A549 (cell line): ENCODE measurements around the gene PBX3. TPM values are rescaled to one million over a fixed set of nuclear protein-coding genes. Genes with fewer than 3 reads are reported as not detected.

ENCODE experiments used
- ATAC-seq, 2 experiments: fragments of 200-7000 bp in 1 of 2; fragments of >200 bp in 1 of 2; cut with Nextera tagmentation in 1 of 2; cut with Tn5 transposase in 1 of 2; 3 replicates each; pipeline versions ENCODE4 v1.8.0 to v1.9.1; 2018 to 2020; ENCODE audit warnings: mild to moderate bottlenecking in 1 of 2, moderate library complexity in 1 of 2
- CTCF ChIA-PET: fragments of 300-600 bp; sonication (Branson Sonifier 250); formaldehyde crosslinking; extraction: SDS; loops from one replicate; lab custom pipeline; 2021; ENCODE audit warnings: antibody characterized with exemption, inconsistent platforms; lab: Yijun Ruan, JAX
- POLR2A ChIA-PET: fragments of 350-600 bp; formaldehyde crosslinking; extraction: SDS; loops from one replicate; lab custom pipeline; 2021; ENCODE audit warnings: antibody characterized with exemption, inconsistent platforms; lab: Yijun Ruan, JAX
- DNase-seq, 2 experiments: peaks; one replicate each; pipeline versions ENCODE4 v3.0.0 to v3.0.0-alpha.2; 2011 to 2016; ENCODE audit warnings: low read depth in 1 of 2, low spot score in 1 of 2
- FAIRE-seq: peaks from 2 replicates; lab custom pipeline; 2011; peaks lifted over from hg19 to GRCh38; lab: Jason Lieb, UNC
- H3K27ac ChIP-seq, 2 experiments: fragments of >200 bp; sonication (Bioruptor Twin); formaldehyde crosslinking; 3 replicates each; pipeline ENCODE4 v1.5.1; 2016 to 2017
- H3K4me1 ChIP-seq: fragments of >200 bp; sonication (Bioruptor Twin); formaldehyde crosslinking; 3 replicates; pipeline ENCODE4 v1.6.1; 2016
- H3K4me2 ChIP-seq: fragments of >200 bp; sonication (Bioruptor Twin); formaldehyde crosslinking; 3 replicates; pipeline ENCODE4 v1.6.1; 2016
- H3K4me3 ChIP-seq: fragments of >200 bp; sonication (Bioruptor Twin); formaldehyde crosslinking; 3 replicates; pipeline ENCODE4 v1.5.1; 2016
- H3K9me3 ChIP-seq: fragments of >200 bp; sonication (Bioruptor Twin); formaldehyde crosslinking; 3 replicates; pipeline ENCODE4 v1.6.1; 2016
- CBX2 ChIP-seq: fragments of 200-600 bp; sonication (generic); IDR thresholded peaks from 2 replicates; pipeline ENCODE4 v1.6.1; 2016; ENCODE audit warnings: low read depth, mild to moderate bottlenecking, borderline replicate concordance
- CBX8 ChIP-seq: fragments of 200-600 bp; sonication (generic); IDR thresholded peaks from 2 replicates; pipeline ENCODE4 v1.6.1; 2016
- CHD4 ChIP-seq: fragments of 200-600 bp; sonication (generic); IDR thresholded peaks from 2 replicates; pipeline ENCODE4 v1.6.1; 2016; ENCODE audit warnings: antibody characterized with exemption, mild to moderate bottlenecking, borderline replicate concordance
- GATA3 ChIP-seq: IDR thresholded peaks from 2 replicates; pipeline ENCODE4 v1.6.1; 2012; ENCODE audit warnings: borderline replicate concordance
- HDAC2 ChIP-seq: fragments of 200-600 bp; sonication (generic); IDR thresholded peaks from 2 replicates; pipeline ENCODE4 v1.6.1; 2016
- HEYL ChIP-seq: fragments of 250-450 bp; sonication (Bioruptor Pico); IDR thresholded peaks from 2 replicates; pipeline ENCODE4 v1.8.0; 2021; ENCODE audit warnings: mild to moderate bottlenecking, moderate library complexity
- HOXA7 ChIP-seq: fragments of 250-450 bp; sonication (Bioruptor Pico); IDR thresholded peaks from 2 replicates; pipeline ENCODE4 v1.5.0; 2020; ENCODE audit warnings: mild to moderate bottlenecking, moderate library complexity
- HOXB5 ChIP-seq: fragments of 250-450 bp; sonication (Bioruptor Pico); IDR thresholded peaks from 2 replicates; pipeline ENCODE4 v1.5.0; 2020; ENCODE audit warnings: mild to moderate bottlenecking, moderate library complexity
- JUNB ChIP-seq: fragments of >200 bp; sonication (Bioruptor Twin); formaldehyde crosslinking; IDR thresholded peaks from 2 replicates; pipeline ENCODE4 v1.6.1; 2016
- KDM1A ChIP-seq: fragments of 200-600 bp; sonication (generic); IDR thresholded peaks from 2 replicates; pipeline ENCODE4 v1.6.1; 2016; ENCODE audit warnings: low read depth, mild to moderate bottlenecking
- MAFK ChIP-seq: fragments of 450-650 bp; IDR thresholded peaks from 2 replicates; pipeline ENCODE4 v1.6.1; 2014; ENCODE audit not compliant: partially characterized antibody
- NFE2L2 ChIP-seq: fragments of 150-350 bp; conservative IDR thresholded peaks from 2 replicates; pipeline ENCODE4 v1.6.1; 2014; ENCODE audit warnings: low read length
- NR3C1 ChIP-seq: fragments of >200 bp; sonication (Bioruptor Twin); formaldehyde crosslinking; IDR thresholded peaks from 3 replicates; pipeline ENCODE4 v1.6.1; 2017
- PHF8 ChIP-seq: fragments of 200-600 bp; sonication (generic); IDR thresholded peaks from 2 replicates; pipeline ENCODE4 v1.6.1; 2016; ENCODE audit warnings: low read depth, mild to moderate bottlenecking, antibody characterized with exemption, moderate library complexity, borderline replicate concordance
- POLR2AphosphoS2 ChIP-seq: conservative IDR thresholded peaks from 2 replicates; pipeline ENCODE4 v1.6.1; 2012; ENCODE audit warnings: low read length, improper control_type of control experiment, inconsistent platforms
- RCOR1 ChIP-seq: fragments of 150-350 bp; IDR thresholded peaks from 2 replicates; pipeline ENCODE4 v1.6.1; 2014; ENCODE audit warnings: antibody characterized with exemption, low read length, low read depth
- SREBF2 ChIP-seq: fragments of 450-650 bp; IDR thresholded peaks from 2 replicates; pipeline ENCODE4 v1.6.1; 2014; ENCODE audit warnings: mild to moderate bottlenecking, moderate library complexity
- ZFP36 ChIP-seq: fragments of 450-650 bp; IDR thresholded peaks from 2 replicates; pipeline ENCODE4 v1.6.1; 2014; ENCODE audit warnings: borderline replicate concordance; ENCODE audit not compliant: partially characterized antibody
- ZSCAN20 ChIP-seq: fragments of 250-450 bp; sonication (Bioruptor Pico); IDR thresholded peaks from 2 replicates; pipeline ENCODE4 v1.8.0; 2022; ENCODE audit warnings: mild to moderate bottlenecking, moderate library complexity
- WGBS: methylation state at CpG from one replicate; pipeline ENCODE4 v1.1.6; 2017; ENCODE audit errors: missing lambda C conversion rate; 5-methylcytosine and 5-hydroxymethylcytosine counted together
- polyA plus RNA-seq, 4 experiments: library from polyadenylated mRNA; depleted of rRNA in 3 of 4; stranded (reverse); fragments of >200 nt; fragmentation: RNase III in 1 of 4; extraction: RNeasy Plus Mini Kit Qiagen cat#74134 plus additional on column Dnase treatment in 1 of 4; gene quantifications; 2 replicates in 3 of 4; 3 replicates in 1 of 4; pipeline ENCODE4 v1.2.3, GENCODE V29; 2011 to 2017
- TF ChIP-seq, protein P1 (sequence below): fragments of 250-450 bp; sonication (Bioruptor Pico); IDR thresholded peaks from 2 replicates; pipeline ENCODE4 v1.5.0; 2020; ENCODE audit warnings: low read depth, mild to moderate bottlenecking, moderate library complexity
- TF ChIP-seq, protein P2 (sequence below): IDR thresholded peaks from 2 replicates; pipeline ENCODE4 v1.6.1; 2012; ENCODE audit warnings: low read depth, borderline replicate concordance
- TF ChIP-seq, protein P3 (sequence below): fragments of >200 bp; sonication (Bioruptor Twin); formaldehyde crosslinking; IDR thresholded peaks from 3 replicates; pipeline ENCODE4 v1.5.1; 2016

PBX3 gene
- polyA plus RNA-seq, 2 of the 4 experiments (the other 2 are of a cell fraction): 10.7 to 23.5 TPM

DNA sequence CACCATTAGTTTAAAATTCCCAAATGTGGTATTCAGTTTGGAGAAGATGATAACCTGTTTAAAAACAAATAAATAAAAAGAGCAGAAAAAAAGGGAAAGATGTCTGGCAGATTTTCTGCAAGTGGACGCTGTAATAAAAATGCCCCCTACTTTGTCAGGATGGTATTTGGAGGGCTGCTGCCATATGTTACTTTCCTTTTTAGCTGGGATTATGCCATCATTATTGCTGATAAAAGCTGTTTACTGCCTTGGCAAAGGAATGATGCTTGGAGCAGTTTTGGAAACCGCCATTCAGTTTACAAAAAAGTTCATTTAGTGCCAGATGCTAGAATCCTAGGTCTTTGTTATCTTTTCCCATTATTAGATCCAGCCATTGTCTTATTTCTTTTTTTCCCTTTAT is 104.8 kb downstream of the PBX3 start:
- no peak for TF ChIP-seq HDAC2
- no peak for TF ChIP-seq SREBF2
- TF ChIP-seq JUNB: no peak
- no peak for TF ChIP-seq HEYL (CRISPR knock-in tag)
- TF ChIP-seq, protein P1, sequence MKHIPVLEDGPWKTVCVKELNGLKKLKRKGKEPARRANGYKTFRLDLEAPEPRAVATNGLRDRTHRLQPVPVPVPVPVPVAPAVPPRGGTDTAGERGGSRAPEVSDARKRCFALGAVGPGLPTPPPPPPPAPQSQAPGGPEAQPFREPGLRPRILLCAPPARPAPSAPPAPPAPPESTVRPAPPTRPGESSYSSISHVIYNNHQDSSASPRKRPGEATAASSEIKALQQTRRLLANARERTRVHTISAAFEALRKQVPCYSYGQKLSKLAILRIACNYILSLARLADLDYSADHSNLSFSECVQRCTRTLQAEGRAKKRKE: no peak
- no peak for TF ChIP-seq CHD4
- TF ChIP-seq POLR2AphosphoS2: no peak
- TF ChIP-seq ZSCAN20 (CRISPR knock-in tag): no peak
- no peak for TF ChIP-seq RCOR1
- no peak for TF ChIP-seq NFE2L2
- TF ChIP-seq, protein P2, sequence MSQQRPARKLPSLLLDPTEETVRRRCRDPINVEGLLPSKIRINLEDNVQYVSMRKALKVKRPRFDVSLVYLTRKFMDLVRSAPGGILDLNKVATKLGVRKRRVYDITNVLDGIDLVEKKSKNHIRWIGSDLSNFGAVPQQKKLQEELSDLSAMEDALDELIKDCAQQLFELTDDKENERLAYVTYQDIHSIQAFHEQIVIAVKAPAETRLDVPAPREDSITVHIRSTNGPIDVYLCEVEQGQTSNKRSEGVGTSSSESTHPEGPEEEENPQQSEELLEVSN: no peak
- TF ChIP-seq, protein P3, sequence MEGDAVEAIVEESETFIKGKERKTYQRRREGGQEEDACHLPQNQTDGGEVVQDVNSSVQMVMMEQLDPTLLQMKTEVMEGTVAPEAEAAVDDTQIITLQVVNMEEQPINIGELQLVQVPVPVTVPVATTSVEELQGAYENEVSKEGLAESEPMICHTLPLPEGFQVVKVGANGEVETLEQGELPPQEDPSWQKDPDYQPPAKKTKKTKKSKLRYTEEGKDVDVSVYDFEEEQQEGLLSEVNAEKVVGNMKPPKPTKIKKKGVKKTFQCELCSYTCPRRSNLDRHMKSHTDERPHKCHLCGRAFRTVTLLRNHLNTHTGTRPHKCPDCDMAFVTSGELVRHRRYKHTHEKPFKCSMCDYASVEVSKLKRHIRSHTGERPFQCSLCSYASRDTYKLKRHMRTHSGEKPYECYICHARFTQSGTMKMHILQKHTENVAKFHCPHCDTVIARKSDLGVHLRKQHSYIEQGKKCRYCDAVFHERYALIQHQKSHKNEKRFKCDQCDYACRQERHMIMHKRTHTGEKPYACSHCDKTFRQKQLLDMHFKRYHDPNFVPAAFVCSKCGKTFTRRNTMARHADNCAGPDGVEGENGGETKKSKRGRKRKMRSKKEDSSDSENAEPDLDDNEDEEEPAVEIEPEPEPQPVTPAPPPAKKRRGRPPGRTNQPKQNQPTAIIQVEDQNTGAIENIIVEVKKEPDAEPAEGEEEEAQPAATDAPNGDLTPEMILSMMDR: no peak
- no peak for TF ChIP-seq CBX8
- no peak for TF ChIP-seq NR3C1
- TF ChIP-seq, all 56 proteins: peak for 0
- DNase-seq: no peak
- WGBS: 92% methylated on average over 2 of the region's 2 CpGs
- H3K4me2 ChIP-seq: no peak overlapping the region
- H3K9me3 ChIP-seq: no peaks in the 10 kb centered on the region
- ChIA-PET CTCF (interaction anchor here (0.6 kb wide), 1 partner anchor 706 kb away, joined by 3 read pairs; no protein-coding TSS in a partner anchor), POLR2A (no interaction called here)
- no peak overlapping the region for H3K27ac ChIP-seq
- ATAC-seq: no peak
- peaks cover 9% of the 10 kb centered on the region; the same call in 2 of the 3 replicates for H3K4me1 ChIP-seq
- no peak overlapping the region for H3K4me3 ChIP-seq
- FAIRE-seq: no peak

DNA sequence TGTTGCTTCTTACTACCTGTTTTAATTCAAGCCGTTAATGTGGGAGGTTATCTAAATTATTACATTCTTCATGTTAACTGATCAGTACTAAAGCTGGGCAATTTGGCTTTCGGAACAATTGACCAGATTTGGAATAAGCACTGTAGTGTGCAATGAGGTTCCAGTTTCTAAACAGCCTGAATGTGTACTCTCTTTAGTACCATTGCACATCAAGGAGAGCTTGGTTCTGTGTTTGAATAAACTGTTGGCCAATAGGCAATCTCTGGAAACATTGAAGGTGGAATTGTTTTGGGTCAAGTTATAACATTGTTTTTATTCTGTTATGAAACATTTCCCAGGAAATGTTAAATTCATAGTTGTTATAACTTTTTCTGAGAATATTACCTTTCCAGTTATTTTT is 105.2 kb downstream of the PBX3 start:
- ChIA-PET CTCF (interaction anchor here (0.6 kb wide), 1 partner anchor 705 kb away, joined by 3 read pairs; no protein-coding TSS in a partner anchor), POLR2A (no interaction called here)
- 95% methylated on average over 2 of the region's 2 CpGs for WGBS
- Histone ChIP-seq H3K4me1 (peaks cover 9% of the 10 kb centered on the region; the same call in 2 of the 3 replicates), H3K9me3 (no peaks in the 10 kb centered on the region), H3K27ac (no peak overlapping the region), H3K4me2 (no peak overlapping the region), H3K4me3 (no peak overlapping the region)
- TF ChIP-seq PHF8 (no peak), HOXA7 (no peak), ZFP36 (no peak), HOXB5 (no peak), SREBF2 (no peak), CBX2 (no peak), ZSCAN20 (CRISPR knock-in tag) (no peak)
- no peak for FAIRE-seq
- no peak for DNase-seq
- ATAC-seq: no peak

DNA sequence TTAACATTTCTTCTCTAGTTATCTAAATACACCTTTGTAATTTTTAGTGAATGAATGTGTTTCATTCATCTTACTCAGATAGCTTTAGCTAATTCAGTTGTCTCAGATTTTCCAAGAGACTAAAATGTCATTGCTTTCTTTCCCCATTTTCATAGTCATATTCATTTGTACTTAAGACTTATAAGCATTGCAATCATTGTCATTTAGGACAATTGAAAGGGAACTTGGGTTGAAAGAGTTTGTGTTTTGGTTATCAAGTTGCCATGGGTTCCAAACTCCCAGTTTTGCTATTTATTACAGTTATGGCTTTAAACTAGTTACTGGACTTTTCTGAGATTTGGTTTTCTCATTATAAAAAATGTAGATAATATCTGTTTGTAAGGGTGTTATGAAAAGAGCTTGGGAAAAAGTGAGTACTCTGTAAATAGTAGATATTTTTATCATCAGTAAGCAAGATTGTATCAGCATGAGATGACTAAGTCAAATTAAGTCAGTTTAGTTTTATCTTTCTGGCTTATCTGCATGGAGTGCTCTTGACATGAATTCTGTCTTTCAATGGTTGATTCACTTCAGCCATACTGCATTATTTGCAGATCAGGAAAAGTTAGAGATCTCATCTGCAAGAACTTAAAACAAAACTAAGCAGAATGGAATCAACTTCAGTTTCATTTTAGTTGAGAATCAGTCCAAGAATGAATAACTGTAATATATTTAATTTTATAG is 107.5 kb downstream of the PBX3 start:
- DNase-seq: peak in 1 of 2 experiments; percentile 5
- FAIRE-seq: no peak
- TF ChIP-seq HOXA7 (no peak), PHF8 (no peak), GATA3 (peak; percentile 30; the same call in 1 of the 2 replicates), KDM1A (no peak), MAFK (peak; percentile 23)

More for the DNA sequence above, 107.5 kb downstream of the PBX3 start:
- no peaks in the 10 kb centered on the region for H3K9me3 ChIP-seq
- ChIA-PET POLR2A (no interaction called here), CTCF (no interaction called here)
- H3K4me1 ChIP-seq: peaks cover 9% of the 10 kb centered on the region; the same call in 2 of the 3 replicates
- no peak for ATAC-seq
- no peak overlapping the region for H3K4me3 ChIP-seq
- no peak overlapping the region for H3K27ac ChIP-seq
- H3K4me2 ChIP-seq: peak overlapping the region; percentile 12; the same call in 1 of the 3 replicates
